ENCODE results near the gene HSPA8. TPM values are rescaled to one million over a fixed set of nuclear protein-coding genes. Genes with fewer than 3 reads are reported as not detected.
"Not testable (repeated sequence)": the region's sequence is repeated elsewhere in the genome, so short reads cannot be mapped to it uniquely, and the experiment has no call there.

Gene HSPA8
- total and polyA plus RNA-seq, 10 of the 15 experiments (the other 5 are each of a cell fraction or from before 2014, with no cell fraction given): 1,190 to 3,205 (median 2,045) TPM

- H3K4me2 ChIP-seq (ENCODE audit: control insufficient read depth, insufficient read depth): peak overlapping the region; percentile 78
- H4K20me1 ChIP-seq (ENCODE audit: control insufficient read depth, insufficient read depth): peaks cover 23% of the 10 kb centered on the region; the same call in 1 of the 2 replicates
- H3K9me3 ChIP-seq (replicated peaks; ENCODE audit: control insufficient read depth, insufficient read depth, low read length); DNase-seq (ENCODE audit: low read depth, low spot score); H3K27me3 ChIP-seq (replicated peaks in 1 of 2; ENCODE audit: control insufficient read depth in 2 of 2, insufficient read depth in 2 of 2, low read length in 1 of 2); ATAC-seq; H2AFZ ChIP-seq (ENCODE audit: control insufficient read depth, low read depth, low read length); FAIRE-seq; BruUV-seq (replicated peaks); intact Hi-C loops (cut with micrococcal nuclease; ENCODE audit: unreplicated experiment); H3K4me1 ChIP-seq (ENCODE audit: control insufficient read depth, insufficient read depth, low read length); H3K27ac ChIP-seq (ENCODE audit: control insufficient read depth, insufficient read depth): not testable (repeated sequence)
- 3% methylated on average over 18 of the region's 18 CpGs for WGBS (ENCODE audit: insufficient coverage, insufficient replicate concordance, low lambda C conversion rate, missing lambda C conversion rate)
- peak overlapping the region; percentile 41 for H3K9ac ChIP-seq (ENCODE audit: control insufficient read depth, insufficient read depth, low read length)
- peak; percentile 51 for TF ChIP-seq YY1 (IDR thresholded peaks at IDR 0.05; ENCODE audit: low read depth, low read length)
- 0 out of 2 replicates have a peak, but pooled peaks have one; percentile 15 for TF ChIP-seq LARP7 (IDR thresholded peaks at IDR 0.05)
- H3K4me3 ChIP-seq: peak overlapping the region; percentile 94
- ChIA-PET POLR2A (interaction anchor here (0.7 to 2.5 kb wide), 5 partner anchors 11 to 192 kb away, joined by 3 to 15 read pairs (median 4); no protein-coding TSS in a partner anchor), CTCF (interaction anchor here (0.9 to 11.6 kb wide), 11 partner anchors 9 to 263 kb away, joined by 3 to 387 read pairs (median 5); no protein-coding TSS in a partner anchor), RAD21 (ENCODE audit: unreplicated experiment) (interaction anchor here (1.1 to 8.1 kb wide), 4 partner anchors 9 to 207 kb away, joined by 3 to 122 read pairs (median 26); no protein-coding TSS in a partner anchor), SMC1A (ENCODE audit: uncharacterized antibody, unreplicated experiment) (interaction anchor here (0.9 to 3.0 kb wide), 12 partner anchors 11 to 303 kb away, joined by 3 to 25 read pairs (median 4); partner anchors contain the start of gene CRTAM)
- peaks cover 64% of the 10 kb centered on the region for H3K79me2 ChIP-seq (ENCODE audit: control insufficient read depth, insufficient read depth, low read length)
- in situ Hi-C loops (cut with MboI): loop anchor here (25.0 kb wide), 1 partner anchor 1597 kb away; the partner anchor contains the start of genes SORL1 and SORL1-AS1
- H3K36me3 ChIP-seq (ENCODE audit: control insufficient read depth in 2 of 2, insufficient read depth in 2 of 2, low read length in 1 of 2): peaks cover 27 to 40% of the 10 kb centered on the region in 2 experiments
Measured at GRCh38 chr11:123059041-123059920, 2.7 kb downstream of the HSPA8 start.

All from GM12878 (cell line).